ENCODE data around the gene SETX. TPM values are rescaled to one million over a fixed set of nuclear protein-coding genes. Genes with fewer than 3 reads are reported as not detected.
"Not testable (repeated sequence)": the region's sequence is repeated elsewhere in the genome, so short reads cannot be mapped to it uniquely, and the experiment has no call there.

The SETX gene
- total RNA-seq, 6 donors from 2014 or later, result 44.3 to 91.4 (median 55.4) TPM

DNA sequence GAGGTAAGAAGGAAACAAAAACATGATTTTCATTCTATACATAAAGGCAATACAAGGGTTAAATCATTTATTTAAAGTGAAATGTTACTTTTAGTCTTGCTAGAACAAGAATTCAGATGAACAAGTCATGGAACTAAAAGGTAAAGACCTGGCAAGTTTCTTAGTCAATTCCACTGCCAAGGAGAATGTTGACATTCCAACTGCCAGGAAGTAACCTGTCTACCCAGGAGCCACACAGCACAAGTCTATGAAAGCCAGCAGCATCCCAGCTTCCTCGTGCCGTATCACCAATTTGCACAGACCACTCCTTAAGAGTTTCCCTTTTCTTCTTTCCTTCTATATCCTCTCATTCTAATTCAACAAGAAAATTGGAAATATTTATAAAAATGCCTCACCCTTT, 79.9 kb downstream of the SETX start:
- Histone ChIP-seq H3K36me3 (peaks cover 55 to 97% (median 75%) of the 10 kb centered on the region in 4 donors), H3K27me3 (no peaks in the 10 kb centered on the region), H3K9me3 (no peaks in the 10 kb centered on the region), H3K4me3 (no peak overlapping the region), H3K27ac (no peak overlapping the region), H3K4me1 (no peaks in the 10 kb centered on the region)
- DNase-seq, result no peak
- 85 to 91% methylated on average over 2 of the region's 2 CpGs for WGBS, 2 donors
- no peak for ATAC-seq (ENCODE audit: low FRiP score in 2 of 2)
- TF ChIP-seq POLR2A (IDR thresholded peaks at IDR 0.05) (no peak), EP300 (IDR thresholded peaks at IDR 0.05) (no peak), POLR2AphosphoS5 (IDR thresholded peaks at IDR 0.05) (no peak)
- TF ChIP-seq, protein P1, sequence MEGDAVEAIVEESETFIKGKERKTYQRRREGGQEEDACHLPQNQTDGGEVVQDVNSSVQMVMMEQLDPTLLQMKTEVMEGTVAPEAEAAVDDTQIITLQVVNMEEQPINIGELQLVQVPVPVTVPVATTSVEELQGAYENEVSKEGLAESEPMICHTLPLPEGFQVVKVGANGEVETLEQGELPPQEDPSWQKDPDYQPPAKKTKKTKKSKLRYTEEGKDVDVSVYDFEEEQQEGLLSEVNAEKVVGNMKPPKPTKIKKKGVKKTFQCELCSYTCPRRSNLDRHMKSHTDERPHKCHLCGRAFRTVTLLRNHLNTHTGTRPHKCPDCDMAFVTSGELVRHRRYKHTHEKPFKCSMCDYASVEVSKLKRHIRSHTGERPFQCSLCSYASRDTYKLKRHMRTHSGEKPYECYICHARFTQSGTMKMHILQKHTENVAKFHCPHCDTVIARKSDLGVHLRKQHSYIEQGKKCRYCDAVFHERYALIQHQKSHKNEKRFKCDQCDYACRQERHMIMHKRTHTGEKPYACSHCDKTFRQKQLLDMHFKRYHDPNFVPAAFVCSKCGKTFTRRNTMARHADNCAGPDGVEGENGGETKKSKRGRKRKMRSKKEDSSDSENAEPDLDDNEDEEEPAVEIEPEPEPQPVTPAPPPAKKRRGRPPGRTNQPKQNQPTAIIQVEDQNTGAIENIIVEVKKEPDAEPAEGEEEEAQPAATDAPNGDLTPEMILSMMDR (IDR thresholded peaks at IDR 0.05), result no peak

DNA sequence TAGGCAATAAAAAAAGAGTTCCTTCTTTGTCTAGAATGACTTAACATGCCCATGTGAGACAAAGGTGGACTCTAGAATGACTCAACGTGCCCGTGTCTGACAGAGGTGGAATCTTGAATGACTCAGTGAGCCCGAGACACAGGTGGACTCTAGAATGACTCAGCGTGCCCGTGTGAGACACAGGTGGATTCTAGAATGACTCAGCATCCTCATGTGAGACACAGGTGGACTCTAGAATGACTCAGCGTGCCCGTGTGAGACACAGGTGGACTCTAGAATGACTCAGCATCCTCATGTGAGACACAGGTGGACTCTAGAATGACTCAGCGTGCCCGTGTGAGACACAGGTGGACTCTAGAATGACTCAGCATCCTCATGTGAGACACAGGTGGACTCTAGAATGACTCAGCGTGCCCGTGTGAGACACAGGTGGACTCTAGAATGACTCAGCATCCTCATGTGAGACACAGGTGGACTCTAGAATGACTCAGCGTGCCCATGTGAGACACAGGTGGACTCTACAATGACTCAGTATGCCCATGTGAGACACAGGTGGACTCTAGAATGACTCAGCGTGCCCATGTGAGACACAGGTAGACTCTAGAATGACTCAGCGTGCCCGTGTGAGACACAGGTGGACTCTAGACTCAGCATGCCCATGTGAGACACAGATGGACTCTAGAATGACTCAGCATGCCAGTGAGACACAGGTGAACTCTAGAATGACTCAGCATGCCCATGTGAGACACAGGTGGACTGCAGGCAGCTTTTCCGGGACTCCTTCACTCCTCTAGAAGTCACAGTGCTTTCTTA, 84.9 kb downstream of the SETX start:
- not testable (repeated sequence) for DNase-seq; ATAC-seq (ENCODE audit: low FRiP score in 2 of 2); H3K4me3 ChIP-seq; H3K4me1 ChIP-seq; H3K27me3 ChIP-seq; H3K9me3 ChIP-seq
- 76 to 93% methylated on average over 8 to 12 of the region's 16 CpGs for WGBS, 2 donors
- H3K27ac ChIP-seq, result peak overlapping the region; percentile 2 to 24 (median 10)
- peaks cover 22 to 92% (median 58%) of the 10 kb centered on the region in 4 donors for H3K36me3 ChIP-seq

DNA sequence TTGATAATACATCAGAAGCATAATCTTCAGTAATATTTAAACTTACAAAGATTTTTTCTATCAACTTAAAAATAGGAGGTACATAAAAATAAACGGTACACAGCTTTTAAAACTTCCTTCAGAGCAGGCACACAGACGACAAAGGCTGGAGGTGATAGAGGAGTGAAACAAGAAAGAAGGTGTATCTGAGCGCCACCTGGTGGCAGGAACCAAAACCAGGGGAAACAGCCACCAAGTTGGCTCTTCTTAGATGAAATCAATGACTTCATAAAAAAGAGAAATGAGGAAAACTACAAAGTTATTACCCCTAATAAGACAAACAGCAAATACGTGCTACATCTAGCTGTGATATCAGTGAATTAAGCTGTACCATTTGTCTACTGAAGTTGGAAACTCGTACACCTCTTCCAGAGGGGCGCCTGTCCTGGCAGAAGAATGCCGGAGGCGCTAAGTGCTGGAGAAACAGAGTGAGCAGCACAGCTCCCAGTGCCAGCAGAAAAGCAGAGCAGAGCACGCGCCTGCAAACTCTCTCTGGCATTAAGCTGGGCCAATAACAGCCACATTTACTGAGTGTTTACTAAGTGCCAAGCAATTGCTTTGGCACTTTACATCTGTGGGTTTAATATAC, 85.9 kb downstream of the SETX start:
- peak in 1 of 2 donors; percentile 73 for ATAC-seq (ENCODE audit: low FRiP score in 2 of 2)
- no peaks in the 10 kb centered on the region for H3K27me3 ChIP-seq
- H3K36me3 ChIP-seq, result peaks cover 20 to 92% (median 58%) of the 10 kb centered on the region in 4 donors
- DNase-seq, result peak in 1 of 2 donors; percentile 47
- no peak overlapping the region for H3K27ac ChIP-seq
- TF ChIP-seq, protein P1 (IDR thresholded peaks at IDR 0.05), result peak; percentile 57 to 81 (median 66)
- no peak for TF ChIP-seq POLR2AphosphoS5 (IDR thresholded peaks at IDR 0.05)
- H3K9me3 ChIP-seq, result no peaks in the 10 kb centered on the region
- peaks cover 0 to 3% (median 0%) of the 10 kb centered on the region in 4 donors for H3K4me1 ChIP-seq
- WGBS, 2 donors, result 46 to 51% methylated on average over 10 of the region's 10 CpGs
- no peak overlapping the region for H3K4me3 ChIP-seq

DNA sequence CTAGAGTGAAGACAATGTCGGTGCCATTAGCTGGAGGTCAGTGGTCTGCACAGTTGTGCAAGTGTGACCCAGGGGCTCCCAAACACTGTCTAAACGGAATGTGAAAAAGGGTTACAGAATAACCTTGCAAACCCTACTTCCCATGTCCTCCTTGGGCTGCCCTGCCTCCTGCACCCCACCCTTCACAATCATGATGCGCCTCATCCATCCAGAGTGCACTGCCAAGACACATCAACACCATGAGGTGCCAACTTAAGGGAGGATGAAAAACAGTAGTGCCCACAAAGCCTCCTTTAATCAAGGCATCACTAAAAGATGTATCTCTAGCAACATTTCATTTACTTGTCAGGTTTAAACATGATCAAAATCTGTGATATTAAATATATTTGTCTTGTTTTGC, 87.1 kb downstream of the SETX start:
- H3K27me3 ChIP-seq, result no peaks in the 10 kb centered on the region
- H3K36me3 ChIP-seq, result peaks cover 13 to 92% (median 60%) of the 10 kb centered on the region in 4 donors
- no peak overlapping the region for H3K27ac ChIP-seq
- TF ChIP-seq EP300 (IDR thresholded peaks at IDR 0.05) (no peak), POLR2AphosphoS5 (IDR thresholded peaks at IDR 0.05) (no peak), POLR2A (IDR thresholded peaks at IDR 0.05) (no peak)
- TF ChIP-seq, protein P1 (IDR thresholded peaks at IDR 0.05), result no peak
- H3K4me1 ChIP-seq, result peaks cover 0 to 5% (median 2%) of the 10 kb centered on the region in 4 donors
- H3K4me3 ChIP-seq, result no peak overlapping the region
- 83 to 88% methylated on average over 3 of the region's 3 CpGs for whole genome bisulfite sequencing, 2 donors
- no peaks in the 10 kb centered on the region for H3K9me3 ChIP-seq
- DNase-seq, result no peak
- no peak for ATAC-seq (ENCODE audit: low FRiP score in 2 of 2)

DNA sequence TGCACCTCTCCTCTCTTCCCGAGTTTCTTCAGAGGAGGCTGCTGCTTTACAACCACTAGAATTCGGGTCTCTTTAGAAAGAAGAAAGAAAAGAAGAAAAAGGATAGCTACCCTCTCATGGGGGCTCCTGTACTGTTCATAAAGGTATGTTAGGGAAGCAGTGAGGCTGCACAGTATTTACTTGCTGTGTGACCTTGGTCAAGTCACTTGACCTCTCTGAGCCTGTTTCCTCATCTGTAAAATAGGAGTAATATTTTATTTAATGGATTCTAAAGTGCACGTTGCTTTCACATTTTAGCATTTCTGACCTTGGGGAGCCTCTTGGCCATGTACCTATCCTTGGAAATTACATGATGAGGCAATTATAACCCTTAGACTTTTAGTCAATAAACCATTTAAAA, 88.8 kb downstream of the SETX start:
- H3K36me3 ChIP-seq, result peaks cover 13 to 94% (median 56%) of the 10 kb centered on the region in 4 donors
- DNase-seq, result no peak
- ATAC-seq (ENCODE audit: low FRiP score in 2 of 2), result no peak
- TF ChIP-seq POLR2A (IDR thresholded peaks at IDR 0.05), result no peak
- TF ChIP-seq, protein P1 (IDR thresholded peaks at IDR 0.05), result no peak
- no peak for TF ChIP-seq EP300 (IDR thresholded peaks at IDR 0.05)
- no peaks in the 10 kb centered on the region for H3K27me3 ChIP-seq
- H3K27ac ChIP-seq, result no peak overlapping the region
- 87% methylated on average over 3 of the region's 3 CpGs for WGBS, 2 donors
- H3K9me3 ChIP-seq, result no peaks in the 10 kb centered on the region
- peaks cover 2 to 16% (median 8%) of the 10 kb centered on the region in 4 donors for H3K4me1 ChIP-seq
- no peak overlapping the region for H3K4me3 ChIP-seq
